HepG2 (cell line): ENCODE data around the gene ALDH4A1. TPM values are rescaled to one million over a fixed set of nuclear protein-coding genes. Genes with fewer than 3 reads are reported as not detected.

ENCODE experiments used
- ATM ChIP-seq: fragments of 450-650 bp; IDR thresholded peaks from 2 replicates; pipeline ENCODE4 v1.7.1; 2017; ENCODE audit warnings: mild to moderate bottlenecking, borderline replicate concordance
- BCL3 ChIP-seq: sonication (generic); formaldehyde crosslinking; IDR thresholded peaks from 2 replicates; pipeline ENCODE4 v1.5.1; 2020; ENCODE audit warnings: mild to moderate bottlenecking, missing genetic modification reagents, moderate library complexity
- HNF4G ChIP-seq, 2 experiments: sonication (generic) in 1 of 2; formaldehyde crosslinking in 1 of 2; IDR thresholded peaks; 2 replicates each; pipeline versions ENCODE4 v1.4.0 to v1.6.1; 2011 to 2020; ENCODE audit warnings: borderline replicate concordance in 2 of 2, low read depth in 2 of 2, mild to moderate bottlenecking in 2 of 2, low read length in 1 of 2, missing genetic modification reagents in 1 of 2, moderate library complexity in 1 of 2
- KDM6A ChIP-seq: IDR thresholded peaks from 2 replicates; pipeline ENCODE4 v1.6.1; 2016; ENCODE audit warnings: low read depth
- NFE2L1 ChIP-seq: sonication (generic); formaldehyde crosslinking; IDR thresholded peaks from 2 replicates; pipeline ENCODE4 v1.4.0; 2020; ENCODE audit warnings: missing genetic modification reagents, mild to moderate bottlenecking, borderline replicate concordance
- NFKBIZ ChIP-seq: IDR thresholded peaks from 2 replicates; pipeline ENCODE4 v1.6.1; 2018; ENCODE audit warnings: missing genetic modification reagents, missing compliant biosample characterization
- SMAD1 ChIP-seq: sonication (generic); formaldehyde crosslinking; IDR thresholded peaks from 2 replicates; pipeline ENCODE4 v1.4.0; 2020; ENCODE audit warnings: missing genetic modification reagents, low read depth, mild to moderate bottlenecking, borderline replicate concordance
- SP140L ChIP-seq: sonication (generic); formaldehyde crosslinking; IDR thresholded peaks from 2 replicates; pipeline ENCODE4 v1.4.0; 2020; ENCODE audit warnings: missing genetic modification reagents, borderline replicate concordance
- ZNF12 ChIP-seq: sonication (generic); formaldehyde crosslinking; IDR thresholded peaks from 2 replicates; pipeline ENCODE4 v1.5.0; 2020; ENCODE audit warnings: missing genetic modification reagents
- ZNF556 ChIP-seq: sonication (generic); formaldehyde crosslinking; IDR thresholded peaks from 2 replicates; pipeline ENCODE4 v1.4.0; 2020; ENCODE audit warnings: mild to moderate bottlenecking, missing genetic modification reagents, borderline replicate concordance
- ZSCAN31 ChIP-seq: sonication (generic); formaldehyde crosslinking; IDR thresholded peaks from 2 replicates; pipeline ENCODE4 v1.5.0; 2020; ENCODE audit warnings: low read depth, mild to moderate bottlenecking, missing genetic modification reagents
- polyA plus RNA-seq, 8 experiments: library from polyadenylated mRNA; depleted of rRNA in 3 of 8; stranded (reverse) in 7 of 8; unstranded in 1 of 8; fragments of >200 nt; fragmentation: Illumina TruSeq in 4 of 8; extraction: Trizol in 4 of 8; gene quantifications; 2 replicates each; pipeline versions ENCODE4 v1.2.1 to v1.2.3, GENCODE V29; 2011 to 2016; ENCODE audit warnings: low read depth in 4 of 8, missing spikeins in 1 of 8, mixed read lengths in 1 of 8; ENCODE audit not compliant: insufficient read depth in 1 of 8
- total RNA-seq, 5 experiments: library from RNA; depleted of rRNA; stranded (reverse); fragments of >200 nt; fragmentation: Illumina TruSeq; extraction: Trizol; gene quantifications; 2 replicates each; pipeline ENCODE4 v1.2.3, GENCODE V29; 2016; ENCODE audit warnings: low read depth in 1 of 5
- TF ChIP-seq, protein P1 (sequence below): sonication (generic); formaldehyde crosslinking; IDR thresholded peaks from 2 replicates; pipeline ENCODE4 v1.4.0; 2020; ENCODE audit warnings: missing genetic modification reagents, borderline replicate concordance
- TF ChIP-seq, protein P2 (sequence below): sonication (generic); formaldehyde crosslinking; IDR thresholded peaks from one replicate; pipeline ENCODE4 v1.5.1; 2020; ENCODE audit warnings: mild to moderate bottlenecking, missing genetic modification reagents; ENCODE audit errors: not compliant biosample characterization

Gene ALDH4A1
- total and polyA plus RNA-seq, 2 of the 13 experiments (the other 11 are each of a cell fraction or from before 2014, with no cell fraction given), result 76.4 to 240 TPM

GRCh38 chr1:18900303-18900841 is 2.0 kb downstream of the ALDH4A1 start (continued):
- 0 out of 2 replicates have a peak, but pooled peaks have one; percentile 68 for TF ChIP-seq BCL3 (CRISPR knock-in tag)
- no peak for TF ChIP-seq SMAD1 (CRISPR knock-in tag)
- TF ChIP-seq HNF4G (IDR thresholded peaks at IDR 0.05; ENCODE audit: borderline replicate concordance, low read depth, low read length), result peak; percentile 82
- TF ChIP-seq HNF4G (CRISPR knock-in tag; IDR thresholded peaks at IDR 0.05; ENCODE audit: borderline replicate concordance, low read depth), result peak; percentile 92; the same call in 1 of the 2 replicates
- TF ChIP-seq KDM6A (CRISPR knock-in tag), result peak; percentile 66; the same call in 1 of the 2 replicates
- peak; percentile 58; the same call in 1 of the 2 replicates for TF ChIP-seq ZNF556 (CRISPR knock-in tag)
- no peak for TF ChIP-seq ATM
- TF ChIP-seq NFE2L1 (CRISPR knock-in tag), result no peak
- TF ChIP-seq NFKBIZ, result peak; percentile 77; the same call in 1 of the 2 replicates
- TF ChIP-seq SP140L (CRISPR knock-in tag), result no peak
- TF ChIP-seq ZNF12 (CRISPR knock-in tag), result peak; percentile 74; the same call in 1 of the 2 replicates
- TF ChIP-seq, protein P1, sequence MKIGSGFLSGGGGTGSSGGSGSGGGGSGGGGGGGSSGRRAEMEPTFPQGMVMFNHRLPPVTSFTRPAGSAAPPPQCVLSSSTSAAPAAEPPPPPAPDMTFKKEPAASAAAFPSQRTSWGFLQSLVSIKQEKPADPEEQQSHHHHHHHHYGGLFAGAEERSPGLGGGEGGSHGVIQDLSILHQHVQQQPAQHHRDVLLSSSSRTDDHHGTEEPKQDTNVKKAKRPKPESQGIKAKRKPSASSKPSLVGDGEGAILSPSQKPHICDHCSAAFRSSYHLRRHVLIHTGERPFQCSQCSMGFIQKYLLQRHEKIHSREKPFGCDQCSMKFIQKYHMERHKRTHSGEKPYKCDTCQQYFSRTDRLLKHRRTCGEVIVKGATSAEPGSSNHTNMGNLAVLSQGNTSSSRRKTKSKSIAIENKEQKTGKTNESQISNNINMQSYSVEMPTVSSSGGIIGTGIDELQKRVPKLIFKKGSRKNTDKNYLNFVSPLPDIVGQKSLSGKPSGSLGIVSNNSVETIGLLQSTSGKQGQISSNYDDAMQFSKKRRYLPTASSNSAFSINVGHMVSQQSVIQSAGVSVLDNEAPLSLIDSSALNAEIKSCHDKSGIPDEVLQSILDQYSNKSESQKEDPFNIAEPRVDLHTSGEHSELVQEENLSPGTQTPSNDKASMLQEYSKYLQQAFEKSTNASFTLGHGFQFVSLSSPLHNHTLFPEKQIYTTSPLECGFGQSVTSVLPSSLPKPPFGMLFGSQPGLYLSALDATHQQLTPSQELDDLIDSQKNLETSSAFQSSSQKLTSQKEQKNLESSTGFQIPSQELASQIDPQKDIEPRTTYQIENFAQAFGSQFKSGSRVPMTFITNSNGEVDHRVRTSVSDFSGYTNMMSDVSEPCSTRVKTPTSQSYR, result peak; percentile 63; the same call in 1 of the 2 replicates
- TF ChIP-seq, protein P2, sequence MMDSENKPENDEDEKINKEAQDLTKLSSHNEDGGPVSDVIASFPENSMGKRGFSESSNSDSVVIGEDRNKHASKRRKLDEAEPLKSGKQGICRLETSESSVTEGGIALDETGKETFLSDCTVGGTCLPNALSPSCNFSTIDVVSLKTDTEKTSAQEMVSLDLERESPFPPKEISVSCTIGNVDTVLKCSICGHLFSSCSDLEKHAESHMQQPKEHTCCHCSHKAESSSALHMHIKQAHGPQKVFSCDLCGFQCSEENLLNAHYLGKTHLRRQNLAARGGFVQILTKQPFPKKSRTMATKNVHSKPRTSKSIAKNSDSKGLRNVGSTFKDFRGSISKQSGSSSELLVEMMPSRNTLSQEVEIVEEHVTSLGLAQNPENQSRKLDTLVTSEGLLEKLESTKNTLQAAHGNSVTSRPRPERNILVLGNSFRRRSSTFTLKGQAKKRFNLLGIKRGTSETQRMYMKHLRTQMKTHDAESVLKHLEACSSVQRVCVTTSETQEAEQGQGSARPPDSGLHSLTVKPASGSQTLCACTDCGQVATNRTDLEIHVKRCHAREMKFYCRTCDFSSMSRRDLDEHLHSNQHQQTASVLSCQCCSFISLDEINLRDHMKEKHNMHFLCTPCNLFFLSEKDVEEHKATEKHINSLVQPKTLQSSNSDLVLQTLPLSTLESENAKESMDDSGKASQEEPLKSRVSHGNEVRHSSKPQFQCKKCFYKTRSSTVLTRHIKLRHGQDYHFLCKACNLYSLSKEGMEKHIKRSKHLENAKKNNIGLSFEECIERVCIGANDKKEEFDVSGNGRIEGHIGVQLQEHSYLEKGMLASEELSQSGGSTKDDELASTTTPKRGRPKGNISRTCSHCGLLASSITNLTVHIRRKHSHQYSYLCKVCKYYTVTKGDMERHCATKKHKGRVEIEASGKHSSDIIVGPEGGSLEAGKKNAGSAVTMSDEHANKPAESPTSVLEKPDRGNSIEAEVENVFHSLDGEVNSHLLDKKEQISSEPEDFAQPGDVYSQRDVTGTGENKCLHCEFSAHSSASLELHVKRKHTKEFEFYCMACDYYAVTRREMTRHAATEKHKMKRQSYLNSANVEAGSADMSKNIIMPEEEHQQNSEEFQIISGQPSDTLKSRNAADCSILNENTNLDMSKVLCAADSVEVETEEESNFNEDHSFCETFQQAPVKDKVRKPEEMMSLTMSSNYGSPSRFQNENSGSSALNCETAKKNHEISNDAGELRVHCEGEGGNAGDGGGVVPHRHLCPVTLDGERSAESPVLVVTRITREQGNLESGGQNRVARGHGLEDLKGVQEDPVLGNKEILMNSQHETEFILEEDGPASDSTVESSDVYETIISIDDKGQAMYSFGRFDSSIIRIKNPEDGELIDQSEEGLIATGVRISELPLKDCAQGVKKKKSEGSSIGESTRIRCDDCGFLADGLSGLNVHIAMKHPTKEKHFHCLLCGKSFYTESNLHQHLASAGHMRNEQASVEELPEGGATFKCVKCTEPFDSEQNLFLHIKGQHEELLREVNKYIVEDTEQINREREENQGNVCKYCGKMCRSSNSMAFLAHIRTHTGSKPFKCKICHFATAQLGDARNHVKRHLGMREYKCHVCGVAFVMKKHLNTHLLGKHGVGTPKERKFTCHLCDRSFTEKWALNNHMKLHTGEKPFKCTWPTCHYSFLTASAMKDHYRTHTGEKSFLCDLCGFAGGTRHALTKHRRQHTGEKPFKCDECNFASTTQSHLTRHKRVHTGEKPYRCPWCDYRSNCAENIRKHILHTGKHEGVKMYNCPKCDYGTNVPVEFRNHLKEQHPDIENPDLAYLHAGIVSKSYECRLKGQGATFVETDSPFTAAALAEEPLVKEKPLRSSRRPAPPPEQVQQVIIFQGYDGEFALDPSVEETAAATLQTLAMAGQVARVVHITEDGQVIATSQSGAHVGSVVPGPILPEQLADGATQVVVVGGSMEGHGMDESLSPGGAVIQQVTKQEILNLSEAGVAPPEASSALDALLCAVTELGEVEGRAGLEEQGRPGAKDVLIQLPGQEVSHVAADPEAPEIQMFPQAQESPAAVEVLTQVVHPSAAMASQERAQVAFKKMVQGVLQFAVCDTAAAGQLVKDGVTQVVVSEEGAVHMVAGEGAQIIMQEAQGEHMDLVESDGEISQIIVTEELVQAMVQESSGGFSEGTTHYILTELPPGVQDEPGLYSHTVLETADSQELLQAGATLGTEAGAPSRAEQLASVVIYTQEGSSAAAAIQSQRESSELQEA (CRISPR knock-in tag), result no peak
- peak; percentile 82 for TF ChIP-seq ZSCAN31 (CRISPR knock-in tag)
